ENCODE results near the gene CD70.
"Not testable (repeated sequence)": the region's sequence is repeated elsewhere in the genome, so short reads cannot be mapped to it uniquely, and the experiment has no call there.

DNA sequence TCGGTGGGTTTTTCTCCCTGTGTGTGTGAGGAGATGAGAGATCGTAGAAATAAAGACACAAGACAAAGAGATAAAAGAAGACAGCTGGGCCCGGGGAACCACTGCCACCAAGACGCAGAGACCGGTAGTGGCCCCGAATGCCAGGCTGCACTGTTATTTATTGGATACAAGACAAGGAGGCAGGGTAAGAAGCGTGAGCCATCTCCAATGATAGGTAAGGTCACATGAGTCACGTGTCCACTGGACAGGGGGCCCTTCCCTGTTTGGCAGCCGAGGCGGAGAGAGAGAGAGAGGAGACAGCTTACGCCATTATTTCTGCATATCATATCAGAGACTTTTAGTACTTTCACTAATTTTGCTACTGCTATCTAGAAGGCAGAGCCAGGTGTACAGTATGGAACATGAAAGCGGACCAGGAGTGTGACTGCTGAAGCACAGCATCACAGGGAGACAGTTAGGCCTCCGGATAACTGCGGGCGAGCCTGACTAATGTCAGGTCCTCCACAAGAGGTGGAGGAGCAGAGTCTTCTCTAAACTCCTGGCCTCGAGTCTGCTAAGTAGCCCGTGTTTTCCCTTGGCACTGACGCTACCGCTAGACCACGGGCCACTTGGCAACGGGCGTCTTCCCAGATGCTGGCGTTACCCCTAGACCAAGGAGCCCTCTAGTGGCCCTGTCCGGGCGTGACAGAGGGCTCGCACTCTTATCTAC is 42.0 kb upstream of the CD70 start:
- TF ChIP-seq, protein P1, sequence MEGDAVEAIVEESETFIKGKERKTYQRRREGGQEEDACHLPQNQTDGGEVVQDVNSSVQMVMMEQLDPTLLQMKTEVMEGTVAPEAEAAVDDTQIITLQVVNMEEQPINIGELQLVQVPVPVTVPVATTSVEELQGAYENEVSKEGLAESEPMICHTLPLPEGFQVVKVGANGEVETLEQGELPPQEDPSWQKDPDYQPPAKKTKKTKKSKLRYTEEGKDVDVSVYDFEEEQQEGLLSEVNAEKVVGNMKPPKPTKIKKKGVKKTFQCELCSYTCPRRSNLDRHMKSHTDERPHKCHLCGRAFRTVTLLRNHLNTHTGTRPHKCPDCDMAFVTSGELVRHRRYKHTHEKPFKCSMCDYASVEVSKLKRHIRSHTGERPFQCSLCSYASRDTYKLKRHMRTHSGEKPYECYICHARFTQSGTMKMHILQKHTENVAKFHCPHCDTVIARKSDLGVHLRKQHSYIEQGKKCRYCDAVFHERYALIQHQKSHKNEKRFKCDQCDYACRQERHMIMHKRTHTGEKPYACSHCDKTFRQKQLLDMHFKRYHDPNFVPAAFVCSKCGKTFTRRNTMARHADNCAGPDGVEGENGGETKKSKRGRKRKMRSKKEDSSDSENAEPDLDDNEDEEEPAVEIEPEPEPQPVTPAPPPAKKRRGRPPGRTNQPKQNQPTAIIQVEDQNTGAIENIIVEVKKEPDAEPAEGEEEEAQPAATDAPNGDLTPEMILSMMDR (IDR thresholded peaks at IDR 0.05): peak; percentile 65
- not testable (repeated sequence) for TF ChIP-seq EZH2 (IDR thresholded peaks at IDR 0.05; ENCODE audit: borderline replicate concordance, insufficient read depth, low read depth, low read length, poor library complexity, severe bottlenecking)
